NCI-H526 (cell line): Measurements from ENCODE around the gene DHPS.
"Not testable (repeated sequence)": the region's sequence is repeated elsewhere in the genome, so short reads cannot be mapped to it uniquely, and the experiment has no call there.

Source experiments
- DNase-seq, 2 experiments: peaks; one replicate each; lab custom pipeline; 2025; lab: John Stamatoyannopoulos, UW

DHPS gene

DNA sequence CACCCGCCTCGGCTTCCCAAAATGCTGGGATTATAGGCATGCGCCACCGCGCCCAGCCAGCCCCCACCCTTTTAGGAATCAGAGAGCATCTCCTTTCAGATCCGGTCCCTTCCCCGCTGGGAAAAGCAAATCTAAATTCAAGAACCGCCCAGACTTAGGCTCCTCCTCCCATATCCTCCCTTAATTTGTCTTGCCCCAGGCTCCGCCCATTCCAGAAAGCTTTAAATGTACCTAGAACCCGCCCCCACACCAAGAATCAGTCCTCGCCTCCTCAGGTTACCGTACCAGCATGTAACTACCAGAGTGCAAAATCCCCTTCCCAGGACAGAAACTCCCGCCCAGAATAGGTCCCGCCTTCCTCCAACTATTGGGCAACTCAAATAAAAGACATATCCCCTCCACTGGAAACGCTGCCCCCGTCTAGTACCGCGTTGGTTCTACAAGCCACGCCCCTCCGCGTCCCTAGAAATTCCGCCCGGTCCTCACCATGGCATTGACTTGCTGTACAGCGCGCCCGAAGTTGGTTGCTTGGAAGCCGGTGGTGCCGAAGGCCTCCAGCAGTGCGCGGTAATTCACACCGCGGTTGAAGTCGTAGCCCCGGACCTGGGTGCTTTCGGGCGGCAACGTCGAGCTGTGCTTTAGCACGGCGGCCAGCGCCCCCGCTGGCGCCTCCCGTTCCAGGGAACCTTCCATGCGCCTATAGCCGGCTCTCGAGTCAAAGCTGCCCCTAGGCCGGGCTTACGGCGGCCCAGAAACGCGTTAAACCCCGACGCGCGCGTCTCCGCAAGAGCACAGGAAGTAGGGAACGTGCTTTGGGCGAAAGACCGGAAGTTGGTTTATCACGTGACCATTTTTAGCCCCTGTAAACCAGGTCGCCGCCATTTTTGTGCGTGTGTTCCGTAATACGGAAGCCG is at the start of gene DHPS:
Gene DHPS, minus strand, starts transcription at position 807 of the 914 bp plus-strand sequence. Its CDS starts 114 bp downstream, at position 693.
- peak; percentile 94 for DNase-seq

DNA sequence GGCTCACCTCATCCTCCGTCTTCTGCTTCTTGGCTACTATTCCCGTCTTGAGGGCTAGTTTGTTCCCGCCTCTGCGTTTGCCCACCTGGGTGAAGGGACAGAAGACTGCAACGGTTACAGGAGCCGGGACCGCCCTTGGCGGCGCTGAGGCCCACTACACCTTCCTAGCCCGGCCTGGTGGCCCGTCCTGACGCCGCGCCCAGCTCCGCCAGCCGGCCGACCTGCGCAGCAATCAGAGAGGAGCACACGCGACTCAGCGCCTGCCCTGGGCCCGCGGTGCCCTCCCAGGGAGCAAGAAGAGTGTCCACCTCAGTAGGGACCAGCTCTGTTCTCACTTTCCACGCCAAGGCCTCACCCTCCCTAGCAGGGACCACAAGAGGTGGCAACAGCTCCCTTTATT is 49.7 kb upstream of the DHPS start:
- no peak for DNase-seq

DNA sequence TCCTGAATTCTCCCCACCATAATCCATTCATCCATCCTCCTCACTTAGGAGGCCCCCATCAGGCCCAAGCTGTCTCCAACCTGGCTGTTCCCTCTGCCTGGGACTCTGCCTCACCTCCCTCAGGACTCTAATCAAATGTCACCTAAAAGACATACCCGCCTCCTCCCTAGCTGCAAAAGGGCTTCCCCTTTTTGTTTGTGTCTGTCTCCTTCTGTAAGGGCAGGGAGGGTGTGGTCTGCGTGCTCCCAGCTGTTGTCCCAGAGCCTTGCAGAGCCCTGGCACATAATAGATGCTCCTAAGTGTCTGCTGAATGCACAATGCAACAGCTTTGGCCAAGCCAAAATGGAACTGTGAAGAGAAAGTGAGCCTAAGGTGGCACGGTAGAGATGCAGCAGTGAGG is 48.4 kb upstream of the DHPS start:
- DNase-seq: no peak

DNA sequence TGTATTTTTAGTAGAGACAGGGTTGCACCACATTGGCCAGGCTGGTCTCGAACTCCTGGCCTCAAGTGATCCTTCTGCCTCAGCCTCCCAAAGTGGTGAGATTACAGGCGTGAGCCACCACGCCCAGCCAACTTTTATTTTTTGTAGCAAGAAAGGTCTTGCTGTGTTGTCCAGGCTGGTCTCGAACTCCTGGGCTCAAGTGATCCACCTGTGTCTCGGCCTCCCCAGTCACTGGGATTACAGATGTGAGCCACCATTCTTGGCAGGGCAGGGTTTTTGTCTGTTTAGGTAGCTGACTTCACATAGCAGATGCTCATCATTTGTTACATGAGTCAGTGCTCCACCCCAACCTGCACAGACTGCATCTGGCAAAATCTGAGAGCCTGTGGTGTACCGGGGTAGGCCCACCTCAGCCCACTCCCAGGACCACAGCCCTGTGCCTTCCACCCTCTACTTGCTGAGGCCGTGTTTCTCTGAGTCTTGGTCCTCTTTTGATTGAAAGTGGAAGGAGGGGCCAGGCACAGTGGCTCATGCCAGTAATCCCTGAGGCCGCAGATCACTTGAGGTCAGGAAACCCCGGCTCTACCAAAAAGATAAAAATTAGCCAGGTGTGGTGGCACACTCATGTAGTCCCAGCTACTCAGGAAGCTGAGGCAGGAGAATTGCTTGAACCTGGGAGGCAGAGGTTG is 46.2 kb upstream of the DHPS start:
- DNase-seq: no peak

DNA sequence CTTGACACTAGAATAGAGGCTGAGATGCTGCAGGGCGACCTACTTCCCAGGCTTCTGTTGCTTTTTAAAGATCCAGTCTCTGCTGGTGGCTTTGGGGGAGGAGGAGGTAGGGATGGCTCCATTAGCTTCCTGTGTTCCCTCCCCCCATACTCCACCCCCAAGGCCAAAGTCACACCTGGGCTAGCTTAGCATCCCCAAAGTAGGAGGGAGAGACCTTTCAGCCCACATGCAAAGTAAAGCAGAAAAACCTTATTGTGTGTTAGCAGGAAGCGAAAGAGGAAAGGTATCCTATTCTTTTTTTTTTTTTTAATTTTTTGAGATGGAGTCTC is 45.3 kb upstream of the DHPS start:
- no peak for DNase-seq

DNA sequence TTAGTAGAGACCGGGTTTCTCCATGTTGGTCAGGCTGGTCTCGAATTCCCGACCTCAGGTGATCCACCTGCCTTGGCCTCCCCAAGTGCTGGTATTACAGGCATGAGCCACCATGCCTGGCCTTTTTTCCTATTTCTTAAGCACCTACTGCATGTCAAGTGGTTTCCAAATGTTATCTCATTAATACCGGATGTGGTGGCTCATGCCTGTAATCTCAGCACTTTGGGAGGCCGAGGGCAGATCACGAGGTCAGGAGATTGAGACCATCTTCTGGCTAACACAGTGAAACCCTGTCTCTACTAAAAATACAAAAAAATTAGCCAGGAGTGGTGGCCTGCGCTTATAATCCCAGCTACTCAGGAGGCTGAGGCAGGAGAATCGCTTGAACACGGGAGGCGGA is 43.9 kb upstream of the DHPS start:
- not testable (repeated sequence) for DNase-seq

DNA sequence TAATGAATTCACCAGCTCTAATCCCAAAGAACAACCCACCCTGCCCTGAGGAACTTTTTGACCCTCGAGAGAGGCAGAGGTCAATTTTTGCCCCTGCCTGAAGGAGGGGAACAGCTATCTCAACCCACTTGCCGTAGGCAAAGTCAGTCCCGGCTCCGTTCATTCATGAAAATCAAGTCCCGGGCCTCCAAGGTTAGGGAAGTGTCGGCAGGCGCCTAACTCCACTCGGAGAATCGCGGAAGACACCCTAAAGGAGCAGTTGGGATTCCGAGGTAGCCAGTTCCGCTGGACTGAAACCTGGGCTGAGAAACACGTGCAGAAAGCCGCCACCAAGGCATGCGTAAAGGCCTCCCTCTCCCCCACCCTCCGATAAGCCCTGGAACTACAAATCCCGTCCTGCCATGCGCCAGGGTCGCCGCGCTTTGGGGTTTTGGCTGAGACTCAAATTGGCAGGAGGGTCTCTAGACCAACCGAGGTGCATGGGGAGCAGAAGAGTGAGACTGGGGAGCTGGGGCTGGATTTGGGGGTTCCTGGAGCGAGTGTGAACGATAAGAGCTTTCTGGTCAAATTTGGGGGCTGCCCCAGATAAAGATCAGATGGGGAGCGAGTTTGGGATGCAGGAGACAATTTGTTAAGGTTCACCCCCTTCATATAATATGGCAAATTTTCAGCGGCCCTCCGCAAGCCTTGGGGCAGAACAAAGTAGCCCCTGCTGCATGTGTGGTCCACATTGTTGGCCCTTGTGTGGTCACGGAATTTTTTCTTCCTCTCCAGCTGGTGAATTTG is 42.2 kb upstream of the DHPS start, which contains the start of gene TNPO2:
Gene TNPO2, minus strand, starts transcription at position 292 of the 786 bp plus-strand sequence. CDS start 2,955 bp downstream, outside the sequence.
- peak in 1 of 2 experiments; percentile 77 for DNase-seq

DNA sequence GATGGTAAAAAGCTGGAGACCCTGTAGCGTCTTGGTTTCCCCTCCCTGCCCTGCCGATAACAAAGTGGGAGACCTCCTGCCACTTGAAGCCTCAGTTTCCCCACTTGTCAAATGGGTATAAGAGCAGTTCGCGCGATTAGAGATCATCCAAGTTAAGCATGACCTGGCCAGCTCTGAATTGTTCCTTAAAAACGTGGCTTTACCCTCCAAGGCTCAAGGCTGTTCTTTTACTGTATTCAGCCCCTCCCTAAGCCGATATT is 41.6 kb upstream of the DHPS start:
- DNase-seq: peak in 1 of 2 experiments; percentile 23

DNA sequence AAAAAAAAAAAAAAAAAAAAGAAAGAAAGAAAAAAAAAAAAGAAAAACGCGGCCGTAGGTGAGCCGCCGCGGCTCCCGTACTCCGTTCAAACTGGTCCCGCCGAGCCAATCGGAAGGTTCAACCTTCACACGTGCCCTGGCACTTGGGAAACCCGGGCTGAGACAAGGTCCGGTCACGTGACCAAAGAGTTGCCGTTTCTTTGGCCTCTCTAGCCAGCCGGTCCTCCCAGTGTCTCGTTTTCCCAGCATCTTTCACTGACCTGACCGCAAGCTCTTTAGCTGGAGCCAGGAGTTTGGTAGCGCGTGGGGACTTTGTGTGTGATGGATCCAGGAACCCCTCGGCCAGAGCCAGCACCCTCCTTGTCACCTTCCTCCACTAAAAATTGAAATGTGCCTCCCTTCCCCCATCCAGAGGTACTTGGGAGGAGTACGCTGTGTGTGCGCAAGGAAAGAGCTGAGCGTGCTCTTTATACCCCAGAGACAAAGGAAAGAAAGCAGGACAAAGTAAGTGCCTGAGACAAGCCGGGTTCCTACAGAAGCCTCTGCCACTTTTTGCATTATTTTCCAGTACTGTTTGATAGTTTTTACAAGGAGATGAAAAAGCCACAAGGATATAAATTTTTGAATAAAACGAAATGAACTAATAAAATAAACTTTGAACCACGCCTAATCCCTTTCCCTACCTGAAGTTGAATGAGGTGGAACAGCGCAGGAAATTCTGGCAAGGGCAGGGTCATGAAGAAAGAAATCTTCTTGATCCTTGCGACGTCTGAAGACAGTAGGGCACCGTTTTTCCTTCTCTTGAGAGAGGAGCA is 41.1 kb upstream of the DHPS start:
- peak; percentile 97 to 98 for DNase-seq

DNA sequence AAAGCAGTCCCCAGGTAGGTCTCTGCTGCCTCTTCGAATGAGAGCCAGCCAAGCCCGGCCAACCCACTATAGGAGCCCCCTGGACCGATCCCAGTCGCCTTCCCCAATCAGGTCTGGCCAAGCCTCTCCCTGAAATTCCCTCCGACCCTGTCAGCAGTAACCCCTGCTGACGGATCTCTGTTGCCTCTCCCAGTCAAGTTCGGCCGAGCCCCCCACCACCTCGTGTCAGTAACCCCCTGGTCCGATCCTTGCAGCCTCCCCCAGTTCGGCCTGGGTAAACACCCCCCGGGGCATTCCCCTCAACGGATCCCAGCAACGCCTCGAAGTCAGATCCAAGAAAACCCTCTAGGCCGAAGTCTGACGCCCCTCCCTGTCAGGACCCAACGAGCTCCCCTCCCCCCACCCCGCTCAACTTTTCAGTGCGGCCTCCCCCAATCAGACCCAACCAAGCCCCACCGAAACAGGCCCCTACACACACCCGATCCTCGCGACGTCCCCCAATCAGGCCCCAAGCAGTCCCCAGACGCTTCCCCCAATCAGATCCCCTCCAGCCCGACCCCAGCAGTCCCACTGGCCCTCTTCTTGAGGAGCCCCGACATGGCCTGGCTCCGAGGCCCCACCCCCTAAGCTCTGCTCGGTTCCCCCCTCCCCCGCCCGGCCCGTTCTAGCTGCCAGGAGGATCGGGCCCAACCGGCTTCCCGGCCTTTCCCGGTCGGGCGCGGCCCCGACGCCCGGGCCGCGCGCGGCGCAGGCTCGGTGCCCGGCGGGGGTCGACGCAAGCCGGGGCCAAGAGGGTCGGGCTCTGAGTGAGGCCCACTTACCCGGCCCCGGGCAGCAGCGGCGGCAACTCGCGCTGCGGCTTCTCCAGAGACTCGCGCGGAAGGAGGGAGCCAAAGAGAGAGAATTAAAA is 40.2 kb upstream of the DHPS start:
- peak in 1 of 2 experiments; percentile 52 for DNase-seq

DNA sequence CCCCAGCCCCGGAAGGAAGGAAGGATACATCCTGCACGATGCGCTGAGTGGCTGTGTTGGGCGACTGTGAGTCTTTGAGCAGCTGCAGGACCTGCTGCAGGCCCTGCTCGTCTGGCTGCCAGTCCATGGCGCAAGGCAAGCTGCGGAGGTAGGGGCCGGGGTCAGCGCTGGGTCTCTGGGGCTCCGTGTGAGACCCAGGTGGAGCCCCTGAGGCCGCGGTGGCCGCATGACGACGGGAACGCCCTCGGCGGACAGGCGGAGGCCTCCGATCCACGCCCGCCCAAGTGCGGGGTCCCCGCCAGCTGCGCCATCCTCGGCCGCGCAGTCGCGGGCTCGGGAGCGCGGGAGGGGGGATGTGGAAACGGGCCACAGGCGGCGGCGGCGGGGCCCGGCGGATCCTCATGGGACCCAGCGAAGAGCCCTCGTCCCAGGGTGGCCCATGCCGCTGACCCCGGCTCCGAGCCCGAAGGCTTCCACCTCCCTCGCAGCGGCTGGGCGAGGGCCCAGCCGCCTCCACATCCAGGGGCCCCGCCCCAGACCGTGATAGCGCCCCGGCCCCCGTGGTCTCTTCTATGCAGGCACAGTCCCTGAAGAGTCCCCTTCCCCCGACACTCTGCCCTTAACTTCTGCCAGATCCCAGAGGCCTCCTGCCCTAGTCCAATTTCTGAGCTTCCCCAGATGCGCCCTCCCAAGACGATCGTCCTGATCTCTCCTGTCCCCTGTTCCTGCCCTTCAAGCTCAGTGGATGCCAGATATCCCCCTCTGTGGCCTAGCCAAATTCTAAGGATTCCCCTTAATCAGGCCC is 39.4 kb upstream of the DHPS start:
- peak in 1 of 2 experiments; percentile 17 for DNase-seq

DNA sequence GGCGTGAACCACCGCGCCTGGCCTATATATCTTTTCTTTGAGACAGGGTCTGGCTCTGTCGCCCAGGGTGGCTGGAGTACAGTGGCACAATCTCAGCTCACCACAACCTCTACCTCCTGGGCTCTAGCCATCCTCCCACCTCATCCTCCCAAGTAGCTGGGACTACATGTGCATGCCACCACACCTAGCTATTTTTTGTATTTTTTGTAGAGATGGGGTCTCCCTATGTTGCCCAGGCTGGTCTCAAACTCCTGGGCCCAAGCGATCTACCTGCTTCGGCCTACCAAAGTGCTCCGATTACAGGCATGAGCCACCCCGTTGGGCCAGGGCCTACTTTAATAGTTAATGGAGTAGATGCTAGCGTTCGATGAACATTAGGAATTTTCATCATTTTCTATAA is 38.6 kb upstream of the DHPS start:
- DNase-seq: no peak

DNA sequence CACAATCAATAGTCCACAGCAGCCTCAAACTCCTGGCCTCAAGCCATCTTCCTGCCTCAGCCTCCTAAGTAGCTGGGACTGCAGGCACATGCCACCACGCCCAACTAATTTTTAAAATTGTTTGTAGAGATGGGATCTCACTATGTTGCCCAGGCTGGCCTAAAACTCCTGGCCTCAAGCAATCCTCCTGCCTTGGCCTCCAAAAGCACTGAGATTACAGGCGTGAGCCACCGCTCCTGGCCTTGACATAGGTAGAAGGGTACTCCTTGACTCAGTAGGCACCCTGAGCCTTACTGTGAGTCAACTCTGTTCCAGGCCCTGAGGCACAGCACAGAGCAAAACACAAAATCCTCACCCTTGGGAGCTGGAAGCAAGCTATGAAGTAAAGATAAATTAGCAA is 34.2 kb upstream of the DHPS start:
- DNase-seq: no peak

DNA sequence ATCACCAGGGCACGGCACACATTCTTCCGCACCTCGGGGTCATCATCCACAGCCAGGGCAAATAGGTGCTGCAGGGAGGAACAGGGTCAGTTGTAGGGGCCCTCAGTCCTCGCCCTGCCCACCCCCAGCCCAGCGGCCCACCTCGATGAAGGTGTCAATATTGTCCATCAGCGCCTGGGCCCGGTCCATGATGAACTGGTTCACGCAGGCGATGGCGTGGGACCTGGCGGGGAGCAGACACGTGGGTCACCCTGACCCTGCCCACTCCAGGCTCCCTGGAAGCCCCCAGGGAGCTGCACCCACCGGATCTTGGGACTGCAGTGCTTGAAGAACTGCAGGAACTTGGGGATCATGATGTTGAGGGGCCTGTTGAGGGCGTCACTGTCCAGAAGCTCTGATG is 33.4 kb upstream of the DHPS start:
- no peak for DNase-seq

DNA sequence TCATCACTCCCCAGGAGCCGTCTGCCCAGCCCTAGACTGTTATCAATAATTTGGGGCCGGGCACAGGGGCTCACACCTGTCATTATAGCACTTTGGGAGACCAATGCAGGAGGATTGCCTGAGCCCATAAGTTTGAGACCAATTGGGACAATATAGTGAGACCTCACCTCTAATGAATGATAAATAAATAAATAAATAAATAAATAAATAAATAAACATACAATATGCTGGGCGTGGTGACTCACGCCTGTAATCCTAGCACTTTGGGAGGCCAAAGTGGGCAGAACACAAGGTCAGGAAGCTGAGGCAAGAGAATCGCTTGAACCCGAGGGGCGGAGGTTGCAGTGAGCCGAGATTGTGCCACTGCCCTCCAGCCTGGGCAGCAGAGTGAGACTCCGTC is 31.6 kb upstream of the DHPS start:
- not testable (repeated sequence) for DNase-seq

DNA sequence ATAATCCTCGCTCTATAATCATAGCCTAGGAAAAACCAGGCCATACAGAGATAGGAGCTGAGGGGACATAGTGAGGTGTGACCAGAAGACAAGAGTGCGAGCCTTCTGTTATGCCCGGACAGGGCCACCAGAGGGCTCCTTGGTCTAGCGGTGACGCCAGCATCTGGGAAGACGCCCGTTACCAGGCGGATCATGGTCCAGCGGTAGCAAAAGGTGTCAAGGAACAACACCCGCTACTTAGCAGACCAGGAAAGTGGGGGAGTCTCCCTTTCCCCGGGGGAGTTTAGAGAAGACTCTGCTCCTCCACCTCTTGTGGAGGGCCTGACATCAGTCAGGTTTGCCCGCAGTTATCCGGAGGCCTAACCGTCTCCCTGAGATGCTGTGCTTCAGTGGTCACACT is 30.4 kb upstream of the DHPS start:
- not testable (repeated sequence) for DNase-seq

DNA sequence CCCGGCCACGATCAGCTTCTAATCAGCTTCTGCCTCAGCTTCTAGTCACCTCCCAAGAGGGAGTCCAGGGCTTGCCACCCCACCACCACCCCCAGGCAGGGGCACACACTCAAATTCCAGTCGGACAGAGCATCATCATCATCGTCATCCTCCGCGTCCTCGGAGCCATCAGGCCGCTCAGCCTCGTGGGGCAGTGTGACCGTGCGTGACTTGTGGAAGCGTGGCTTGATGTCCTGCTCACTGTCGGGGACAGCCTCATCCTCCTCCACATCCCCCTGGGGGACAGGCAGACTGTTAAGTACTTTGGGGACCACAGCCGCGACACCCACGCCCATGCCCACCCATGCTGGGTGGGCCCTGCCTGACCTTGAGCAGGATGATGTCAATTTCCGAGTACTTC is 29.5 kb upstream of the DHPS start:
- DNase-seq: no peak

DNA sequence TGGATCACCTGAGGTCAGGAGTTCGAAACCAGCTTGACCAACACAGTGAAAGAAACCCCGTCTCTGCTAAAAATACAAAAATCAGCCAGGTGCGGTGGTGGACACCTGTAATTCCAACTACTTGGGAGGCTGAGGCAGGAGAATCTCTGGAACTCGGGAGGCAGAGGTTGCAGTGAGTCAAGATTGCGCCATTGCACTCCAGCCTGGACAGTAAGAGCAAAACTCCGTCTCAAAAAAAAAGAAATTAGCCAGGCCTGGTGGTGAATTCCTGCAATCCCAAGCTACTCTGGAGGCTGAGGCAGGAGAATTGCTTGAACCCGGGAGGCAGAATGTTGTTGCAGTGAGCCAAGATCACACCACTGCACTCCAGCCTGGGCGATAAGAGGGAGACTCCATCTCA is 27.0 kb upstream of the DHPS start:
- no peak for DNase-seq

DNA sequence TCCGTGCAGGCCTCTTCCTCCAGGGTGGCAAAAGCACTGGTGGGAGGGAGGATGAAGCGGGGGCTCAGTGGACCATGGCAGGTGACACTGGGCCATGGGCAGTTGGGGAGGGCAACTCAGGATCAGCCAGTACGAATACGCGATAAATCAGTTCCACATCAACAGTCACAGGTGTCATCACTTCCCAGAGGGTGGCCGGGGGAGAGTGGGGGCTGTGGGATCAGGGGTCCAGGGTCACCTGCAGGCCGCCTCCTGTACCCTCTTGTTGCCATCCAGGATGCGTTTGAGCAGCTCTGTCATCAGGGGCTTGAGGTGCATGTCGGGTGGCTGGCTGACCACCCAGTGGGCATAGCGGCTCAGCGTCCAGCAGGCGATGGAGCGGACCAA is 24.6 kb upstream of the DHPS start:
- no peak for DNase-seq
